Heart left ventricle (tissue), 13 donors: ENCODE results near the gene UBR7.

Source experiments
- POLR2A ChIP-seq, 2 donors: fragments of 450-650 bp; IDR thresholded peaks; one replicate each; pipeline ENCODE4 v1.6.1; 2017; ENCODE audit warnings: antibody characterized with exemption in 2 of 2, mild to moderate bottlenecking in 2 of 2, moderate library complexity in 2 of 2
- TF ChIP-seq, protein P1 (sequence below), 12 donors: fragments of 200-600 bp; sonication (generic) in 4 of 12; IDR thresholded peaks; one replicate each; pipeline versions ENCODE4 v1.5.0 to v1.8.0; 2018 to 2022; ENCODE audit warnings: antibody characterized with exemption in 12 of 12, mild to moderate bottlenecking in 5 of 12
- donor health status: ischemic (EF 13 %, LVEDD 7.1; RV severe dilation, severe dysfunction).
- donor health status: DM: no; HTN: yes; CAD: no.
- donor health status: DM: no; HTN: no; CAD: no.
- donor health status: ischemic (EF 25% LVEDD 6.9; RV normal size, moderate dysfunction).
- donor health status: ischemic (EF 25% LVEDD 5.7; RV mildly dilated, moderate dysfunction).
- donor health status: ischemic (EF 35%, LVEDD 5.7; RV mildly dilated, moderate dysfunction).
- donor health status: nonischemic (EF 11% LVEDD 7.7; RV severe dilation, severe dysfunction).
- donor health status: DM: yes; HTN: yes; CAD: no.
- donor health status: PGD.
- donor health status: ischemic (EF 29% LVEDD 5.4; RV normal size, mild dysfunction).
- donor health status: nonischemic (EF 23%, LVEDD 6.1; RV moderate dilation, normal function).

DNA sequence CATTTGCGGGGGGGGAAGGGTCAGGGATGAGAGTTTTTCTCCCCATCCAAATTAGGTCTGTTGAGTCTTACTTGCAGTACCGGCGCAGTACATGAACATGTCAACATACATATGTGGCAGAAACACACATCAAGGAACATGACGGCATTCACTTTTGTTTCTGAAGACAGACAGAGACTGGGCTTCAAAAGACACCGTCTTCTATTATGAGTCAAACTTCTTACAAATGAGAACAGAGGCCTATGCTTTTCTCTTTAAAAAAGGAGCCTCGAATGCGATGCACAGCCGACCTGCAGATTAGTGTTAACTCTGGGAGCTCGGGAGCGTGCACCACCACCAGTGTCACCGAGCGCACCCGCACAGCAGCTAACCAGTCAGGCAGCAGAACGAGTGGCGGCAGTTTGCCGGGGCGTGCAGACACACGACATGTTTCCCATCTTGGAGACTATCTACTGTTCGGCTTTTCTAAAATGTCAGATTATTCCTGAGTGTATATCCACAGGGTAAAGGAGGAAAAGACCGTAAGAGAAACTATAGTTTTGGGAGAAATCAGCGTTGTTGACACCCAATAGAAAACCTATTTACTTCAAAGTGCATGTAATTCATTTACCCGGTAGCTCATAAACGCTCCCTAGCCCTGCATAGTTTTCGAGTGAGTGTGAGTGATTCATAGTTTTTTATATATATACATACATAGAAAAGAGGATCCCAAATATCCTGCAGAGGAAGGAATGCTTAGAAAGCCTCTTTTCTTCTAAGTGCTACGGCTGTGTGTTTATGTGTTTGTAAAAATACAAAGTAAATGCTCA lies 33.0 kb downstream of the UBR7 start:
- TF ChIP-seq, protein P1, sequence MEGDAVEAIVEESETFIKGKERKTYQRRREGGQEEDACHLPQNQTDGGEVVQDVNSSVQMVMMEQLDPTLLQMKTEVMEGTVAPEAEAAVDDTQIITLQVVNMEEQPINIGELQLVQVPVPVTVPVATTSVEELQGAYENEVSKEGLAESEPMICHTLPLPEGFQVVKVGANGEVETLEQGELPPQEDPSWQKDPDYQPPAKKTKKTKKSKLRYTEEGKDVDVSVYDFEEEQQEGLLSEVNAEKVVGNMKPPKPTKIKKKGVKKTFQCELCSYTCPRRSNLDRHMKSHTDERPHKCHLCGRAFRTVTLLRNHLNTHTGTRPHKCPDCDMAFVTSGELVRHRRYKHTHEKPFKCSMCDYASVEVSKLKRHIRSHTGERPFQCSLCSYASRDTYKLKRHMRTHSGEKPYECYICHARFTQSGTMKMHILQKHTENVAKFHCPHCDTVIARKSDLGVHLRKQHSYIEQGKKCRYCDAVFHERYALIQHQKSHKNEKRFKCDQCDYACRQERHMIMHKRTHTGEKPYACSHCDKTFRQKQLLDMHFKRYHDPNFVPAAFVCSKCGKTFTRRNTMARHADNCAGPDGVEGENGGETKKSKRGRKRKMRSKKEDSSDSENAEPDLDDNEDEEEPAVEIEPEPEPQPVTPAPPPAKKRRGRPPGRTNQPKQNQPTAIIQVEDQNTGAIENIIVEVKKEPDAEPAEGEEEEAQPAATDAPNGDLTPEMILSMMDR (IDR thresholded peaks at IDR 0.05), result no peak
- TF ChIP-seq POLR2A (IDR thresholded peaks at IDR 0.05), result no peak
